Neural crest cell (in vitro differentiated cells): ENCODE results near the gene LPP. TPM values are rescaled to one million over a fixed set of nuclear protein-coding genes. Genes with fewer than 3 reads are reported as not detected.
A peak's percentile ranks its signal among the peaks of the same experiment; 100 is the strongest.

Experiments used
- DNase-seq: peaks from one replicate; pipeline ENCODE4 v3.0.0; 2021; ENCODE audit warnings: low read depth, mixed read lengths, low spot score
- H3K27ac Mint-ChIP-seq: one replicate; pipeline ENCODE4 v1.8.0; 2021; ENCODE audit warnings: mild to moderate bottlenecking, mixed read lengths; ENCODE audit not compliant: unreplicated experiment
- H3K27me3 Mint-ChIP-seq: 2 replicates; pipeline ENCODE4 v1.8.0; 2021; ENCODE audit warnings: low read depth, mild to moderate bottlenecking, mixed read lengths
- H3K36me3 Mint-ChIP-seq: 2 replicates; pipeline ENCODE4 v1.8.0; 2021; ENCODE audit warnings: low read depth, mild to moderate bottlenecking, mixed read lengths
- H3K4me1 Mint-ChIP-seq: 2 replicates; pipeline ENCODE4 v1.8.0; 2021; ENCODE audit warnings: mixed read lengths
- H3K4me3 Mint-ChIP-seq: one replicate; pipeline ENCODE4 v1.8.0; 2021; ENCODE audit warnings: mild to moderate bottlenecking, mixed read lengths
- H3K9me3 Mint-ChIP-seq: 2 replicates; pipeline ENCODE4 v1.8.0; 2021; ENCODE audit warnings: mixed read lengths
- CTCF ChIP-seq: fragments of 200-600 bp; sonication (generic); conservative IDR thresholded peaks from 2 replicates; pipeline ENCODE4 v1.5.0; 2021; ENCODE audit warnings: antibody characterized with exemption, mild to moderate bottlenecking
- total RNA-seq: library from RNA; stranded (reverse); gene quantifications from 2 replicates; pipeline ENCODE4 v1.2.1, GENCODE V29; 2021

LPP gene
- total RNA-seq, 1 donor from 2014 or later, result 38.7 TPM

GRCh38 chr3:188522115-188522514, 368.2 kb downstream of the LPP start:
- H3K4me3 Mint-ChIP-seq, result no peak overlapping the region
- H3K36me3 Mint-ChIP-seq, result peaks cover 16% of the 10 kb centered on the region
- no peaks in the 10 kb centered on the region for H3K27me3 Mint-ChIP-seq
- TF ChIP-seq CTCF, result no peak
- H3K9me3 Mint-ChIP-seq, result peaks cover 3% of the 10 kb centered on the region
- H3K4me1 Mint-ChIP-seq, result no peaks in the 10 kb centered on the region
- H3K27ac Mint-ChIP-seq, result no peak overlapping the region
- DNase-seq, result no peak

GRCh38 chr3:188523291-188523690, 369.3 kb downstream of the LPP start:
- Mint-ChIP-seq H3K27ac (no peak overlapping the region), H3K27me3 (no peaks in the 10 kb centered on the region)
- no peak for DNase-seq

GRCh38 chr3:188524052-188524451, 370.1 kb downstream of the LPP start:
- TF ChIP-seq CTCF, result no peak
- no peaks in the 10 kb centered on the region for H3K4me1 Mint-ChIP-seq
- H3K9me3 Mint-ChIP-seq, result no peaks in the 10 kb centered on the region
- H3K27ac Mint-ChIP-seq, result peak overlapping the region; percentile 4
- H3K4me3 Mint-ChIP-seq, result no peak overlapping the region
- H3K27me3 Mint-ChIP-seq, result no peaks in the 10 kb centered on the region
- DNase-seq, result no peak
- peaks cover 12% of the 10 kb centered on the region for H3K36me3 Mint-ChIP-seq

More at GRCh38 chr3:188523291-188523690, 369.3 kb downstream of the LPP start:
- H3K4me1 Mint-ChIP-seq, result no peaks in the 10 kb centered on the region
- H3K36me3 Mint-ChIP-seq, result peaks cover 12% of the 10 kb centered on the region
- H3K9me3 Mint-ChIP-seq, result no peaks in the 10 kb centered on the region
- H3K4me3 Mint-ChIP-seq, result no peak overlapping the region
- TF ChIP-seq CTCF, result no peak

- no peaks in the 10 kb centered on the region for H3K9me3 Mint-ChIP-seq
- DNase-seq, result no peak
- H3K4me1 Mint-ChIP-seq, result no peaks in the 10 kb centered on the region
- H3K27me3 Mint-ChIP-seq, result no peaks in the 10 kb centered on the region
- peaks cover 12% of the 10 kb centered on the region for H3K36me3 Mint-ChIP-seq
- H3K27ac Mint-ChIP-seq, result no peak overlapping the region
- no peak overlapping the region for H3K4me3 Mint-ChIP-seq
- no peak for TF ChIP-seq CTCF
These were observed 372.1 kb downstream of the LPP start for GRCh38 chr3:188526057-188526456.

- no peak for DNase-seq
- H3K9me3 Mint-ChIP-seq, result no peaks in the 10 kb centered on the region
- no peaks in the 10 kb centered on the region for H3K27me3 Mint-ChIP-seq
- no peaks in the 10 kb centered on the region for H3K4me1 Mint-ChIP-seq
- peaks cover 12% of the 10 kb centered on the region for H3K36me3 Mint-ChIP-seq
- no peak overlapping the region for H3K4me3 Mint-ChIP-seq
- H3K27ac Mint-ChIP-seq, result no peak overlapping the region
- no peak for TF ChIP-seq CTCF
These were observed 373.4 kb downstream of the LPP start for GRCh38 chr3:188527389-188527788.

GRCh38 chr3:188528396-188528795, 374.4 kb downstream of the LPP start:
- no peak for DNase-seq
- no peak for TF ChIP-seq CTCF
- H3K36me3 Mint-ChIP-seq, result peaks cover 12% of the 10 kb centered on the region
- H3K27ac Mint-ChIP-seq, result no peak overlapping the region
- H3K9me3 Mint-ChIP-seq, result no peaks in the 10 kb centered on the region
- no peak overlapping the region for H3K4me3 Mint-ChIP-seq
- H3K27me3 Mint-ChIP-seq, result no peaks in the 10 kb centered on the region
- H3K4me1 Mint-ChIP-seq, result no peaks in the 10 kb centered on the region
